GM23338 (cell line): Measurements from ENCODE around the gene ZNF880. TPM values are rescaled to one million over a fixed set of nuclear protein-coding genes. Genes with fewer than 3 reads are reported as not detected.

Experiments used
- ATAC-seq: fragments of 200-7000 bp; cut with Tn5 transposase; 3 replicates; pipeline ENCODE4 v1.9.1; 2020
- DNase-seq: peaks from one replicate; pipeline ENCODE4 v3.0.0-alpha.2; 2015; ENCODE audit warnings: low spot score
- H2AFZ ChIP-seq: fragments of 200-600 bp; sonication (generic); 2 replicates; pipeline ENCODE4 v1.8.0; 2016; ENCODE audit warnings: antibody characterized with exemption, mild to moderate bottlenecking, moderate library complexity
- H3F3A ChIP-seq: fragments of 200-600 bp; sonication (generic); replicated peaks from 2 replicates; pipeline ENCODE4 v1.8.0; 2017; ENCODE audit warnings: antibody characterized with exemption, mixed run types, low read depth
- H3K27ac ChIP-seq: fragments of 200-600 bp; sonication (generic); 2 replicates; pipeline ENCODE4 v1.6.1; 2016; ENCODE audit warnings: low read depth
- H3K27me3 ChIP-seq: fragments of 200-600 bp; sonication (generic); 2 replicates; pipeline ENCODE4 v1.8.0; 2016; ENCODE audit warnings: mild to moderate bottlenecking, mixed run types, moderate library complexity; ENCODE audit not compliant: insufficient read depth
- H3K36me3 ChIP-seq: fragments of 200-600 bp; sonication (generic); 2 replicates; pipeline ENCODE4 v1.8.0; 2016; ENCODE audit warnings: mild to moderate bottlenecking; ENCODE audit not compliant: insufficient read depth
- H3K4me1 ChIP-seq: fragments of 200-600 bp; sonication (generic); 2 replicates; pipeline ENCODE4 v1.8.0; 2016; ENCODE audit warnings: mild to moderate bottlenecking, moderate library complexity; ENCODE audit not compliant: insufficient read depth
- H3K4me2 ChIP-seq: fragments of 200-600 bp; sonication (generic); 2 replicates; pipeline ENCODE4 v1.7.1; 2017; ENCODE audit warnings: mixed run types
- H3K4me3 ChIP-seq: fragments of 200-600 bp; sonication (generic); 2 replicates; pipeline ENCODE4 v1.6.1; 2016; ENCODE audit warnings: mixed run types
- H3K79me2 ChIP-seq: fragments of 200-600 bp; sonication (generic); replicated peaks from 2 replicates; pipeline ENCODE4 v1.8.0; 2017; ENCODE audit warnings: mild to moderate bottlenecking; ENCODE audit not compliant: insufficient read depth
- H3K9me2 ChIP-seq: fragments of 200-600 bp; sonication (generic); 2 replicates; pipeline ENCODE4 v1.8.0; 2017; ENCODE audit not compliant: insufficient read depth
- H4K20me1 ChIP-seq: fragments of 200-600 bp; sonication (generic); replicated peaks from 2 replicates; pipeline ENCODE4 v1.8.0; 2017; ENCODE audit warnings: mild to moderate bottlenecking; ENCODE audit not compliant: insufficient read depth
- H3K27ac Mint-ChIP-seq: 2 replicates; pipeline ENCODE4 v1.8.0; 2020; ENCODE audit warnings: inconsistent platforms, mild to moderate bottlenecking, moderate library complexity, mixed read lengths
- H3K27me3 Mint-ChIP-seq: 3 replicates; pipeline ENCODE4 v1.8.0; 2022; ENCODE audit warnings: low read depth, mild to moderate bottlenecking, moderate library complexity, mixed read lengths, inconsistent platforms; ENCODE audit not compliant: insufficient read depth, poor library complexity
- H3K36me3 Mint-ChIP-seq: 3 replicates; pipeline ENCODE4 v1.8.0; 2021; ENCODE audit warnings: low read depth, mild to moderate bottlenecking, inconsistent platforms, moderate library complexity, mixed read lengths
- H3K4me1 Mint-ChIP-seq: 3 replicates; pipeline ENCODE4 v1.8.0; 2020; ENCODE audit warnings: mild to moderate bottlenecking, inconsistent platforms, mixed read lengths
- H3K4me3 Mint-ChIP-seq: 3 replicates; pipeline ENCODE4 v1.8.0; 2021; ENCODE audit warnings: moderate library complexity, mild to moderate bottlenecking, inconsistent platforms, mixed read lengths
- H3K9me3 Mint-ChIP-seq: 3 replicates; pipeline ENCODE4 v1.8.0; 2020; ENCODE audit warnings: moderate library complexity, mild to moderate bottlenecking, inconsistent platforms, mixed read lengths
- CTCF ChIP-seq, 2 experiments: fragments of 200-600 bp in 1 of 2; sonication (generic) in 1 of 2; conservative IDR thresholded peaks; 2 replicates each; pipeline versions ENCODE4 v1.5.1 to v1.6.1; 2016 to 2017; ENCODE audit warnings: antibody characterized with exemption in 2 of 2, low read depth in 2 of 2, mild to moderate bottlenecking in 2 of 2, moderate library complexity in 1 of 2
- EZH2 ChIP-seq: fragments of 200-600 bp; sonication (generic); IDR thresholded peaks from one replicate; pipeline ENCODE4 v1.8.0; 2017; ENCODE audit warnings: antibody characterized with exemption, mild to moderate bottlenecking, low read depth; ENCODE audit not compliant: unreplicated experiment
- NANOG ChIP-seq: IDR thresholded peaks from 2 replicates; pipeline ENCODE4 v1.6.1; 2016; ENCODE audit warnings: antibody characterized with exemption, borderline replicate concordance
- REST ChIP-seq: IDR thresholded peaks from one replicate; pipeline ENCODE4 v1.6.1; 2018; ENCODE audit warnings: antibody characterized with exemption; ENCODE audit not compliant: unreplicated experiment
- ZNF114 ChIP-seq: fragments of 250-450 bp; sonication (Bioruptor Pico); IDR thresholded peaks from 2 replicates; pipeline ENCODE4 v1.5.0; 2020; ENCODE audit warnings: mild to moderate bottlenecking, moderate library complexity
- ZNF331 ChIP-seq: fragments of 250-450 bp; sonication (Bioruptor Pico); IDR thresholded peaks from 2 replicates; pipeline ENCODE4 v1.5.0; 2020; ENCODE audit warnings: low read depth, mild to moderate bottlenecking, moderate library complexity
- polyA plus RNA-seq: library from polyadenylated mRNA; unstranded; fragments of >200 nt; fragmentation: Nextera tagmentation; extraction: Ambion mirVana; gene quantifications from 2 replicates; pipeline ENCODE4 v1.2.1, GENCODE V29; 2016
- total RNA-seq: library from RNA; depleted of rRNA; stranded (reverse); fragments of >200 nt; shearing (Covaris generic); gene quantifications from 2 replicates; pipeline ENCODE4 v1.2.3, GENCODE V29; 2014

The ZNF880 gene
- total and polyA plus RNA-seq, 2 experiments from 2014 or later, result 49.1 to 57.4 TPM

- TF ChIP-seq CTCF (conservative IDR thresholded peaks at IDR 0.05; ENCODE audit: low read depth in 2 of 2) (no peak), ZNF114 (CRISPR knock-in tag) (no peak)
Measured at GRCh38 chr19:52366414-52366824, 3.3 kb upstream of the ZNF880 start (continued).

- Histone ChIP-seq H3K36me3 (peaks cover 43% of the 10 kb centered on the region), H3K27ac (peak overlapping the region; percentile 93), H3K4me2 (peak overlapping the region; percentile 79), H3K4me1 (0 out of 2 replicates have a peak, but pooled peaks cover 4% of the 10 kb centered on the region), H3K9me2 (no peaks in the 10 kb centered on the region), H2AFZ (no peak overlapping the region; the same call in 1 of the 2 replicates), H3K79me2 (peaks cover 20% of the 10 kb centered on the region), H3K27me3 (no peaks in the 10 kb centered on the region), H3K4me3 (peak overlapping the region; percentile 68), H3F3A (no peaks in the 10 kb centered on the region), H4K20me1 (no peaks in the 10 kb centered on the region; the same call in 1 of the 2 replicates)
- TF ChIP-seq NANOG, result no peak
- no peak for TF ChIP-seq EZH2
- TF ChIP-seq ZNF331 (CRISPR knock-in tag), result no peak
- no peak for TF ChIP-seq CTCF (conservative IDR thresholded peaks at IDR 0.05; ENCODE audit: low read depth in 2 of 2)
- no peak for TF ChIP-seq REST
- TF ChIP-seq ZNF114 (CRISPR knock-in tag), result no peak
- DNase-seq (no peak), ATAC-seq (no peak)
- Mint-ChIP-seq H3K9me3 (peaks cover 72% of the 10 kb centered on the region), H3K4me3 (peak overlapping the region; percentile 96), H3K4me1 (peaks cover 4% of the 10 kb centered on the region; the same call in 1 of the 3 replicates), H3K27ac (peak overlapping the region; percentile 99), H3K36me3 (peaks cover 78% of the 10 kb centered on the region), H3K27me3 (peaks cover 11% of the 10 kb centered on the region)
Measured at GRCh38 chr19:52370341-52370710, 603 bp downstream of the ZNF880 start.
